Stomach (tissue), 9 donors: ENCODE data around the gene PCBP3. TPM values are rescaled to one million over a fixed set of nuclear protein-coding genes. Genes with fewer than 3 reads are reported as not detected.
"Not testable (repeated sequence)": the region's sequence is repeated elsewhere in the genome, so short reads cannot be mapped to it uniquely, and the experiment has no call there.

Source experiments
- DNase-seq, 2 donors: peaks; one replicate each; pipeline versions ENCODE4 v3.0.0 to v3.0.0-alpha.2; 2013 to 2019
- H3K27ac ChIP-seq, 5 donors: fragments of 200-600 bp in 4 of 5; sonication (generic) in 4 of 5; one replicate each; pipeline ENCODE4 v1.5.1; 2013 to 2019; ENCODE audit warnings: mild to moderate bottlenecking in 1 of 5, moderate library complexity in 1 of 5
- H3K27me3 ChIP-seq, 3 donors: fragments of 200-600 bp; sonication (generic); one replicate each; pipeline ENCODE4 v1.5.1; 2017 to 2019; ENCODE audit warnings: mixed run types in 1 of 3
- H3K36me3 ChIP-seq, 4 donors: fragments of 200-600 bp; sonication (generic); 1 replicate in 3 of 4; 2 replicates in 1 of 4; pipeline ENCODE4 v1.5.1; 2016 to 2019
- H3K4me1 ChIP-seq, 4 donors: fragments of 200-600 bp; sonication (generic); one replicate each; pipeline ENCODE4 v1.5.1; 2016 to 2019
- H3K4me3 ChIP-seq, 4 donors: fragments of 200-600 bp; sonication (generic) in 3 of 4; one replicate each; pipeline ENCODE4 v1.5.1; 2016 to 2019; ENCODE audit warnings: mild to moderate bottlenecking in 1 of 4
- H3K9me3 ChIP-seq, 4 donors: fragments of 200-600 bp; sonication (generic); one replicate each; pipeline ENCODE4 v1.5.1; 2016 to 2019
- EP300 ChIP-seq: sonication (generic); formaldehyde crosslinking; IDR thresholded peaks from one replicate; pipeline ENCODE4 v1.6.1; 2017; ENCODE audit warnings: antibody characterized with exemption
- POLR2A ChIP-seq, 4 donors: fragments of 450-650 bp; IDR thresholded peaks; one replicate each; pipeline ENCODE4 v1.6.1; 2016; ENCODE audit warnings: antibody characterized with exemption in 4 of 4, control low read depth in 2 of 4, mild to moderate bottlenecking in 1 of 4, moderate library complexity in 1 of 4
- POLR2AphosphoS5 ChIP-seq, 3 donors: sonication (generic); formaldehyde crosslinking; IDR thresholded peaks; one replicate each; pipeline ENCODE4 v1.6.1; 2016; ENCODE audit warnings: antibody characterized with exemption in 3 of 3
- WGBS, 5 donors: extraction: QIAGEN DNeasy Blood & Tissue Kit in 3 of 5; methylation state at CpG; one replicate each; pipeline versions ENCODE4 v1.1.5 to v1.1.7; 2013 to 2018; 5-methylcytosine and 5-hydroxymethylcytosine counted together
- intact Hi-C: fragments of 100-400 bp; cut with DNase I; formaldehyde crosslinking; loops from one replicate; pipeline ENCODE4 v1.15.1; 2023; ENCODE audit warnings: low total_unique reads
- polyA plus RNA-seq, 3 donors: library from polyadenylated mRNA; stranded (reverse); fragments of 200-250 nt; gene quantifications; one replicate each; pipeline ENCODE4 v1.2.3, GENCODE V29; 2013
- total RNA-seq, 5 donors: library from RNA; depleted of rRNA; stranded (reverse); fragments of >200 nt; gene quantifications; one replicate each; pipeline versions ENCODE4 v1.1.0 to v1.2.3, GENCODE V29; 2014 to 2016
- TF ChIP-seq, protein P1 (sequence below), 7 experiments: fragments of 450-650 bp in 4 of 7; fragments of 200-600 bp in 3 of 7; sonication (generic) in 3 of 7; IDR thresholded peaks; one replicate each; pipeline ENCODE4 v1.5.1; 2016 to 2019; ENCODE audit warnings: antibody characterized with exemption in 7 of 7, control low read depth in 2 of 7, mild to moderate bottlenecking in 1 of 7
- donor health status: healthy with polysubstance abuse.
- donor health status: Bipolar disorder and iron deficiency.
- donor health status: healthy.

Gene PCBP3
- total and polyA plus RNA-seq, 8 donors = 1.8 to 10.9 (median 3.3) TPM; not detected in 3

- no peak for DNase-seq
- Histone ChIP-seq H3K27ac (no peak overlapping the region), H3K4me1 (peaks cover 0 to 5% (median 0%) of the 10 kb centered on the region in 4 donors), H3K4me3 (no peak overlapping the region), H3K9me3 (no peaks in the 10 kb centered on the region), H3K27me3 (peaks cover 0 to 7% (median 0%) of the 10 kb centered on the region in 3 donors), H3K36me3 (no peaks in the 10 kb centered on the region)
- intact Hi-C loops = no loop called here
- TF ChIP-seq, protein P1, sequence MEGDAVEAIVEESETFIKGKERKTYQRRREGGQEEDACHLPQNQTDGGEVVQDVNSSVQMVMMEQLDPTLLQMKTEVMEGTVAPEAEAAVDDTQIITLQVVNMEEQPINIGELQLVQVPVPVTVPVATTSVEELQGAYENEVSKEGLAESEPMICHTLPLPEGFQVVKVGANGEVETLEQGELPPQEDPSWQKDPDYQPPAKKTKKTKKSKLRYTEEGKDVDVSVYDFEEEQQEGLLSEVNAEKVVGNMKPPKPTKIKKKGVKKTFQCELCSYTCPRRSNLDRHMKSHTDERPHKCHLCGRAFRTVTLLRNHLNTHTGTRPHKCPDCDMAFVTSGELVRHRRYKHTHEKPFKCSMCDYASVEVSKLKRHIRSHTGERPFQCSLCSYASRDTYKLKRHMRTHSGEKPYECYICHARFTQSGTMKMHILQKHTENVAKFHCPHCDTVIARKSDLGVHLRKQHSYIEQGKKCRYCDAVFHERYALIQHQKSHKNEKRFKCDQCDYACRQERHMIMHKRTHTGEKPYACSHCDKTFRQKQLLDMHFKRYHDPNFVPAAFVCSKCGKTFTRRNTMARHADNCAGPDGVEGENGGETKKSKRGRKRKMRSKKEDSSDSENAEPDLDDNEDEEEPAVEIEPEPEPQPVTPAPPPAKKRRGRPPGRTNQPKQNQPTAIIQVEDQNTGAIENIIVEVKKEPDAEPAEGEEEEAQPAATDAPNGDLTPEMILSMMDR (IDR thresholded peaks at IDR 0.05) = no peak
- TF ChIP-seq POLR2AphosphoS5 (IDR thresholded peaks at IDR 0.05) (no peak), POLR2A (IDR thresholded peaks at IDR 0.05) (no peak)
- WGBS, 5 donors = 68 to 84% (median 73%) methylated on average over 2 of the region's 2 CpGs
Observed at GRCh38 chr21:45848805-45849204, 205.3 kb downstream of the PCBP3 start.

DNA sequence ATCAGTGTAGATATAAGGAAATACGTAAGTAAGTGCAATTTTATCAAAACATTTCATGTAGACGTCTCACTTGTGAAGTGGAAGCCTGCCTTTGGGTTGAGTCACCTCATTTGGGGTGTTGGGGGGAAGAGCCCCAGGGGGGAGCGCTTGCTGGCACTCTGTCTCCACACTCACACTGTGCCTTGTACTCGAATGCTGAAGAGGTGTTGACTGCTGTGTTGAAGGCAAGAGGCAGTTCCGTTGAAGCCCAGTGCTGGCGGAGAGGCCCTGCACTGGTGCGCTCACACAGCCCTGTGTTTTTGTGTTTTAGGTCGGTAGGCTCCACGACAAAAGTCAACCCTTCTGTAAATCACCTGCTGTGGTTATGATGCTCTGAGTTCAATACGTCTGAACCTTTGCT, 206.1 kb downstream of the PCBP3 start:
- Histone ChIP-seq H3K36me3 (no peaks in the 10 kb centered on the region), H3K27ac (no peak overlapping the region), H3K9me3 (no peaks in the 10 kb centered on the region), H3K27me3 (peaks cover 0 to 7% (median 0%) of the 10 kb centered on the region in 3 donors), H3K4me3 (no peak overlapping the region), H3K4me1 (peaks cover 0 to 5% (median 0%) of the 10 kb centered on the region in 4 donors)
- intact Hi-C loops = no loop called here
- TF ChIP-seq POLR2A (IDR thresholded peaks at IDR 0.05) = no peak
- WGBS, 5 donors = 76 to 86% (median 82%) methylated on average over 10 of the region's 10 CpGs
- no peak for DNase-seq

GRCh38 chr21:45850181-45850580, 206.7 kb downstream of the PCBP3 start:
- Histone ChIP-seq H3K9me3 (no peaks in the 10 kb centered on the region), H3K4me1 (peaks cover 0 to 5% (median 0%) of the 10 kb centered on the region in 4 donors), H3K27me3 (peaks cover 0 to 11% (median 0%) of the 10 kb centered on the region in 3 donors), H3K36me3 (no peaks in the 10 kb centered on the region), H3K27ac (no peak overlapping the region), H3K4me3 (no peak overlapping the region)
- DNase-seq = peak in 1 of 2 donors; percentile 10
- intact Hi-C loops = no loop called here
- TF ChIP-seq POLR2A (IDR thresholded peaks at IDR 0.05) (no peak), POLR2AphosphoS5 (IDR thresholded peaks at IDR 0.05) (no peak), EP300 (no peak)
- TF ChIP-seq, protein P1 (IDR thresholded peaks at IDR 0.05) = no peak
- WGBS, 5 donors = 73 to 82% (median 75%) methylated on average over 4 of the region's 4 CpGs

GRCh38 chr21:45852386-45852785, 208.9 kb downstream of the PCBP3 start:
- 57 to 75% (median 72%) methylated on average over 4 to 5 of the region's 5 CpGs for WGBS, 5 donors
- DNase-seq = peak in 1 of 2 donors; percentile 7
- peaks cover 0 to 14% (median 0%) of the 10 kb centered on the region in 3 donors for H3K27me3 ChIP-seq
- H3K4me1 ChIP-seq, H3K27ac ChIP-seq, intact Hi-C loops, H3K9me3 ChIP-seq, H3K36me3 ChIP-seq, H3K4me3 ChIP-seq: not testable (repeated sequence)

- no peak overlapping the region for H3K4me3 ChIP-seq
- WGBS, 5 donors = 83 to 86% (median 85%) methylated on average over 12 of the region's 12 CpGs
- peak in 1 of 2 donors; percentile 10 for DNase-seq
Observed at GRCh38 chr21:45852886-45853400, 209.4 kb downstream of the PCBP3 start.

More at GRCh38 chr21:45852886-45853400, 209.4 kb downstream of the PCBP3 start:
- Histone ChIP-seq H3K27me3 (peaks cover 0 to 14% (median 0%) of the 10 kb centered on the region in 3 donors), H3K27ac (no peak overlapping the region), H3K36me3 (no peaks in the 10 kb centered on the region), H3K9me3 (no peaks in the 10 kb centered on the region), H3K4me1 (no peaks in the 10 kb centered on the region)
- no peak for TF ChIP-seq EP300
- TF ChIP-seq POLR2AphosphoS5 (IDR thresholded peaks at IDR 0.05) = no peak
- TF ChIP-seq, protein P1 (IDR thresholded peaks at IDR 0.05) = no peak
- no peak for TF ChIP-seq POLR2A (IDR thresholded peaks at IDR 0.05)
- intact Hi-C loops = no loop called here
